ENCODE data around the gene VRK3. TPM values are rescaled to one million over a fixed set of nuclear protein-coding genes. Genes with fewer than 3 reads are reported as not detected.

VRK3 gene
- polyA plus RNA-seq, 1 donor from 2014 or later: 47.3 TPM

- TF ChIP-seq SMC3 (conservative IDR thresholded peaks at IDR 0.05; ENCODE audit: poor library complexity) (no peak), CTCF (IDR thresholded peaks at IDR 0.05; ENCODE audit: poor library complexity, severe bottlenecking) (no peak)
- Histone ChIP-seq H3K4me2 (ENCODE audit: low read length) (no peak overlapping the region), H3K36me3 (ENCODE audit: insufficient read depth, low read length) (no peaks in the 10 kb centered on the region), H3K4me3 (ENCODE audit: low read length) (no peak overlapping the region), H3K9me3 (ENCODE audit: low read length) (no peaks in the 10 kb centered on the region), H3K9ac (ENCODE audit: low read length) (no peak overlapping the region), H3K79me2 (replicated peaks; ENCODE audit: insufficient read depth, low read length) (no peaks in the 10 kb centered on the region), H3K27me3 (ENCODE audit: insufficient read depth, low read depth, low read length) (no peaks in the 10 kb centered on the region), H2AFZ (ENCODE audit: low read depth, low read length) (no peak overlapping the region), H3K9me2 (ENCODE audit: insufficient read depth, low read length) (no peaks in the 10 kb centered on the region), H4K20me1 (ENCODE audit: insufficient read depth) (no peaks in the 10 kb centered on the region), H3K27ac (ENCODE audit: low read length) (no peak overlapping the region), H3F3A (ENCODE audit: insufficient read depth, low read length, poor library complexity, severe bottlenecking) (no peaks in the 10 kb centered on the region)
These were observed 24.9 kb downstream of the VRK3 start for GRCh38 chr19:50000038-50000840.

- Histone ChIP-seq H3K27ac (ENCODE audit: low read length) (no peak overlapping the region), H3K36me3 (ENCODE audit: insufficient read depth, low read length) (no peaks in the 10 kb centered on the region), H3F3A (ENCODE audit: insufficient read depth, low read length, poor library complexity, severe bottlenecking) (no peaks in the 10 kb centered on the region), H3K9me3 (ENCODE audit: low read length) (no peaks in the 10 kb centered on the region), H3K4me3 (ENCODE audit: low read length) (no peak overlapping the region), H3K27me3 (ENCODE audit: insufficient read depth, low read depth, low read length) (no peaks in the 10 kb centered on the region), H3K4me2 (ENCODE audit: low read length) (no peak overlapping the region), H3K9me2 (ENCODE audit: insufficient read depth, low read length) (no peaks in the 10 kb centered on the region), H2AFZ (ENCODE audit: low read depth, low read length) (no peak overlapping the region), H3K79me2 (replicated peaks; ENCODE audit: insufficient read depth, low read length) (no peaks in the 10 kb centered on the region), H3K9ac (ENCODE audit: low read length) (no peak overlapping the region), H4K20me1 (ENCODE audit: insufficient read depth) (no peaks in the 10 kb centered on the region)
- no peak for TF ChIP-seq CTCF (IDR thresholded peaks at IDR 0.05; ENCODE audit: poor library complexity, severe bottlenecking)
- no peak for TF ChIP-seq TAF1 (IDR thresholded peaks at IDR 0.05; ENCODE audit: low read depth)
- no peak for TF ChIP-seq MXI1 (conservative IDR thresholded peaks at IDR 0.05; ENCODE audit: poor library complexity, severe bottlenecking)
- no peak for TF ChIP-seq RAD21 (conservative IDR thresholded peaks at IDR 0.05)
- TF ChIP-seq SMC3 (conservative IDR thresholded peaks at IDR 0.05; ENCODE audit: poor library complexity): no peak
- no peak for TF ChIP-seq POLR2AphosphoS5 (IDR thresholded peaks at IDR 0.05)
- TF ChIP-seq EP300 (conservative IDR thresholded peaks at IDR 0.05; ENCODE audit: poor library complexity, severe bottlenecking): no peak
- TF ChIP-seq REST (IDR thresholded peaks at IDR 0.05; ENCODE audit: borderline replicate concordance): no peak
- TF ChIP-seq EZH2 (IDR thresholded peaks at IDR 0.05; ENCODE audit: borderline replicate concordance, insufficient read depth, low read length, poor library complexity, severe bottlenecking): no peak
These were observed 25.7 kb downstream of the VRK3 start for GRCh38 chr19:49999371-50000010.

Data from neural cell (in vitro differentiated cells).